ENCODE results near the gene PLCB2.

The PLCB2 gene

GRCh38 chr15:40303576-40303975 lies 4.2 kb downstream of the PLCB2 start:
- no peak for DNase-seq (ENCODE audit: low read depth)
- TF ChIP-seq POLR2A (IDR thresholded peaks at IDR 0.05; ENCODE audit: extremely low read depth, insufficient read length) (no peak), MAX (IDR thresholded peaks at IDR 0.05; ENCODE audit: low read depth, low read length) (no peak)
- no peak overlapping the region for H3K4me3 ChIP-seq (ENCODE audit: low read depth, low read length)

- no peak for TF ChIP-seq CTCF (IDR thresholded peaks at IDR 0.05; ENCODE audit: low read depth, low read length)
- no peak for TF ChIP-seq MYC (IDR thresholded peaks at IDR 0.05; ENCODE audit: low read depth, low read length)
- no peak for TF ChIP-seq MAX (IDR thresholded peaks at IDR 0.05; ENCODE audit: low read depth, low read length)
- no peak for TF ChIP-seq POLR2A (IDR thresholded peaks at IDR 0.05; ENCODE audit: extremely low read depth, insufficient read length)
These were observed 4.8 kb downstream of the PLCB2 start for GRCh38 chr15:40302981-40303380.

GRCh38 chr15:40302288-40302886 lies 5.3 kb downstream of the PLCB2 start:
- DNase-seq (ENCODE audit: low read depth), result no peak
- TF ChIP-seq CTCF (IDR thresholded peaks at IDR 0.05; ENCODE audit: low read depth, low read length) (no peak), MAX (IDR thresholded peaks at IDR 0.05; ENCODE audit: low read depth, low read length) (no peak), POLR2A (IDR thresholded peaks at IDR 0.05; ENCODE audit: extremely low read depth, insufficient read length) (no peak), MYC (IDR thresholded peaks at IDR 0.05; ENCODE audit: low read depth, low read length) (no peak)
- H3K4me3 ChIP-seq (ENCODE audit: low read depth, low read length), result no peak overlapping the region

More at GRCh38 chr15:40302981-40303380, 4.8 kb downstream of the PLCB2 start:
- H3K4me3 ChIP-seq (ENCODE audit: low read depth, low read length), result no peak overlapping the region
- no peak for DNase-seq (ENCODE audit: low read depth)

- no peak overlapping the region for H3K4me3 ChIP-seq (ENCODE audit: low read depth, low read length)
- no peak for DNase-seq (ENCODE audit: low read depth)
- TF ChIP-seq POLR2A (IDR thresholded peaks at IDR 0.05; ENCODE audit: extremely low read depth, insufficient read length) (no peak), CTCF (IDR thresholded peaks at IDR 0.05; ENCODE audit: low read depth, low read length) (no peak), MAX (IDR thresholded peaks at IDR 0.05; ENCODE audit: low read depth, low read length) (no peak), MYC (IDR thresholded peaks at IDR 0.05; ENCODE audit: low read depth, low read length) (no peak)
These were observed 6.1 kb downstream of the PLCB2 start for GRCh38 chr15:40301467-40302179.

- H3K4me3 ChIP-seq (ENCODE audit: low read depth, low read length), result no peak overlapping the region
- TF ChIP-seq POLR2A (IDR thresholded peaks at IDR 0.05; ENCODE audit: extremely low read depth, insufficient read length), result no peak
- no peak for TF ChIP-seq MAX (IDR thresholded peaks at IDR 0.05; ENCODE audit: low read depth, low read length)
- no peak for TF ChIP-seq CTCF (IDR thresholded peaks at IDR 0.05; ENCODE audit: low read depth, low read length)
- no peak for TF ChIP-seq MYC (IDR thresholded peaks at IDR 0.05; ENCODE audit: low read depth, low read length)
- DNase-seq (ENCODE audit: low read depth), result no peak
These were observed 7.0 kb downstream of the PLCB2 start for GRCh38 chr15:40300771-40301170.

- no peak for DNase-seq (ENCODE audit: low read depth)
- TF ChIP-seq CTCF (IDR thresholded peaks at IDR 0.05; ENCODE audit: low read depth, low read length) (no peak), POLR2A (IDR thresholded peaks at IDR 0.05; ENCODE audit: extremely low read depth, insufficient read length) (no peak), MAX (IDR thresholded peaks at IDR 0.05; ENCODE audit: low read depth, low read length) (no peak), MYC (IDR thresholded peaks at IDR 0.05; ENCODE audit: low read depth, low read length) (no peak)
- H3K4me3 ChIP-seq (ENCODE audit: low read depth, low read length), result no peak overlapping the region
These were observed 7.4 kb downstream of the PLCB2 start for GRCh38 chr15:40300367-40300766.
